HepG2 (cell line): ENCODE results near the gene SLC19A1. TPM values are rescaled to one million over a fixed set of nuclear protein-coding genes. Genes with fewer than 3 reads are reported as not detected.
A peak's percentile ranks its signal among the peaks of the same experiment; 100 is the strongest.

ENCODE experiments used
- ATAC-seq: fragments of 200-7000 bp; cut with Tn5 transposase; 3 replicates; pipeline ENCODE4 v1.9.1; 2020; ENCODE audit warnings: mild to moderate bottlenecking, moderate library complexity
- BruUV-seq: library from RNA; stranded (reverse); fragments of 400-500 nt; replicated peaks from 2 replicates; lab custom pipeline; 2021; lab: Mats Ljungman, UMichigan
- CTCF ChIA-PET: fragments of 300-600 bp; formaldehyde crosslinking; extraction: SDS; loops from one replicate; lab custom pipeline; 2021; ENCODE audit warnings: low total read pairs, inconsistent platforms, low intra/inter-chr PET ratio; lab: Yijun Ruan, JAX
- POLR2A ChIA-PET: fragments of 350-600 bp; sonication (Branson Sonifier 250); formaldehyde crosslinking; loops from one replicate; lab custom pipeline; 2020; ENCODE audit warnings: antibody characterized with exemption, inconsistent platforms; lab: Yijun Ruan, JAX
- DNase-seq: peaks from one replicate; pipeline ENCODE4 v3.0.0-alpha.2; 2015; ENCODE audit warnings: low spot score
- FAIRE-seq: peaks from 3 replicates; lab custom pipeline; 2011; peaks lifted over from hg19 to GRCh38; lab: Jason Lieb, UNC
- H2AFZ ChIP-seq: one replicate; pipeline ENCODE4 v1.6.1; 2011; ENCODE audit warnings: low read length, inconsistent platforms
- H3K27ac ChIP-seq: fragments of 300-600 bp; 3 replicates; pipeline ENCODE4 v1.8.0; 2011; ENCODE audit warnings: mixed run types, mild to moderate bottlenecking, mixed read lengths, low read length, inconsistent platforms; ENCODE audit not compliant: insufficient read depth; ENCODE audit errors: extremely low read length
- H3K27me3 ChIP-seq, 2 experiments: fragments of 200-600 bp in 1 of 2; 2 replicates in 1 of 2; 3 replicates in 1 of 2; pipeline versions ENCODE4 v1.6.0 to v1.8.0; 2011; ENCODE audit warnings: low read length in 2 of 2, mild to moderate bottlenecking in 2 of 2, moderate library complexity in 2 of 2, inconsistent platforms in 1 of 2; ENCODE audit not compliant: insufficient read depth in 2 of 2, control insufficient read depth in 1 of 2
- H3K36me3 ChIP-seq, 2 experiments: fragments of 200-600 bp in 1 of 2; replicated peaks in 1 of 2; 2 replicates in 1 of 2; 3 replicates in 1 of 2; pipeline versions ENCODE4 v1.5.1 to v1.8.0; 2011; ENCODE audit warnings: low read length in 2 of 2, inconsistent platforms in 1 of 2; ENCODE audit not compliant: insufficient read depth in 2 of 2, control insufficient read depth in 1 of 2
- H3K4me1 ChIP-seq: 2 replicates; pipeline ENCODE4 v1.5.1; 2012; ENCODE audit warnings: low read length, inconsistent platforms; ENCODE audit not compliant: insufficient read depth
- H3K4me2 ChIP-seq: 2 replicates; pipeline ENCODE4 v1.6.0; 2011; ENCODE audit warnings: low read depth, low read length, inconsistent platforms
- H3K4me3 ChIP-seq, 3 experiments: fragments of 200-600 bp in 1 of 3; sonication (generic), shearing (Covaris generic) in 1 of 3; replicated peaks in 1 of 3; 2 replicates each; pipeline ENCODE4 v1.5.1; 2011 to 2016; ENCODE audit warnings: low read length in 3 of 3, inconsistent platforms in 2 of 3, low read depth in 2 of 3, mild to moderate bottlenecking in 2 of 3, control low read depth in 1 of 3, mixed read lengths in 1 of 3; ENCODE audit not compliant: insufficient read depth in 1 of 3
- H3K79me2 ChIP-seq: one replicate; pipeline ENCODE4 v1.6.1; 2011; ENCODE audit warnings: low read length, inconsistent platforms; ENCODE audit not compliant: insufficient read depth
- H3K9ac ChIP-seq: 2 replicates; pipeline ENCODE4 v1.6.0; 2011; ENCODE audit warnings: mild to moderate bottlenecking, low read depth, low read length, inconsistent platforms; ENCODE audit not compliant: insufficient read depth
- H3K9me3 ChIP-seq: 2 replicates; pipeline ENCODE4 v1.5.1; 2012; ENCODE audit warnings: mild to moderate bottlenecking, low read length
- H4K20me1 ChIP-seq: 2 replicates; pipeline ENCODE4 v1.6.0; 2011; ENCODE audit warnings: inconsistent platforms, mild to moderate bottlenecking, low read length, moderate library complexity; ENCODE audit not compliant: insufficient read depth
- FOXA1 ChIP-seq, 2 experiments: fragments of 450-650 bp in 1 of 2; sonication (generic) in 1 of 2; formaldehyde crosslinking in 1 of 2; IDR thresholded peaks; 2 replicates each; pipeline versions ENCODE4 v1.4.0 to v1.6.1; 2016 to 2020; ENCODE audit warnings: missing genetic modification reagents in 1 of 2
- FOXA3 ChIP-seq: IDR thresholded peaks from 2 replicates; pipeline ENCODE4 v1.6.1; 2016; ENCODE audit warnings: missing genetic modification reagents, missing compliant biosample characterization
- FOXP4 ChIP-seq: sonication (generic); formaldehyde crosslinking; IDR thresholded peaks from 2 replicates; pipeline ENCODE4 v1.4.0; 2020; ENCODE audit warnings: missing genetic modification reagents
- HOXA5 ChIP-seq: sonication (generic); formaldehyde crosslinking; IDR thresholded peaks from 2 replicates; pipeline ENCODE4 v1.4.0; 2020; ENCODE audit warnings: missing genetic modification reagents
- NFE2 ChIP-seq: sonication (generic); formaldehyde crosslinking; IDR thresholded peaks from 2 replicates; pipeline ENCODE4 v1.4.0; 2020; ENCODE audit warnings: missing genetic modification reagents
- SAP130 ChIP-seq: IDR thresholded peaks from 2 replicates; pipeline ENCODE4 v1.6.1; 2016; ENCODE audit warnings: low read depth
- SETDB1 ChIP-seq: sonication (generic); formaldehyde crosslinking; IDR thresholded peaks from 2 replicates; pipeline ENCODE4 v1.5.1; 2020; ENCODE audit warnings: missing genetic modification reagents, mild to moderate bottlenecking, borderline replicate concordance
- TRIM22 ChIP-seq: fragments of 450-650 bp; IDR thresholded peaks from 2 replicates; pipeline ENCODE4 v1.6.1; 2017
- ZNF331 ChIP-seq: sonication (generic); formaldehyde crosslinking; IDR thresholded peaks from 2 replicates; pipeline ENCODE4 v1.4.0; 2020; ENCODE audit warnings: missing genetic modification reagents
- ZSCAN12 ChIP-seq: sonication (generic); formaldehyde crosslinking; IDR thresholded peaks from 2 replicates; pipeline ENCODE4 v1.9.0; 2021; ENCODE audit warnings: mild to moderate bottlenecking, missing genetic modification reagents
- WGBS: methylation state at CpG from one replicate; pipeline ENCODE4 v1.1.6; 2017; ENCODE audit warnings: low lambda C conversion rate; 5-methylcytosine and 5-hydroxymethylcytosine counted together
- in situ Hi-C: cut with HindIII; loops from 2 replicates; pipeline ENCODE4 v1.10.0; 2017; ENCODE audit warnings: low pct_unique_long_range_greater_than_20kb; ENCODE audit not compliant: extremely low pct_ligation_motif_present
- intact Hi-C: fragments of 100-400 bp; cut with micrococcal nuclease; formaldehyde crosslinking; loops from one replicate; pipeline ENCODE4 v1.10.0; 2022; ENCODE audit not compliant: unreplicated experiment
- polyA plus RNA-seq, 8 experiments: library from polyadenylated mRNA; depleted of rRNA in 3 of 8; stranded (reverse) in 7 of 8; unstranded in 1 of 8; fragments of >200 nt; fragmentation: Illumina TruSeq in 4 of 8; extraction: Trizol in 4 of 8; gene quantifications; 2 replicates each; pipeline versions ENCODE4 v1.2.1 to v1.2.3, GENCODE V29; 2011 to 2016; ENCODE audit warnings: low read depth in 4 of 8, missing spikeins in 1 of 8, mixed read lengths in 1 of 8; ENCODE audit not compliant: insufficient read depth in 1 of 8
- total RNA-seq, 5 experiments: library from RNA; depleted of rRNA; stranded (reverse); fragments of >200 nt; fragmentation: Illumina TruSeq; extraction: Trizol; gene quantifications; 2 replicates each; pipeline ENCODE4 v1.2.3, GENCODE V29; 2016; ENCODE audit warnings: low read depth in 1 of 5
- TF ChIP-seq, protein P1 (sequence below): sonication (generic); formaldehyde crosslinking; IDR thresholded peaks from 2 replicates; pipeline ENCODE4 v1.9.0; 2021; ENCODE audit warnings: missing genetic modification reagents, mild to moderate bottlenecking, borderline replicate concordance
- TF ChIP-seq, protein P2 (sequence below): sonication (generic); formaldehyde crosslinking; IDR thresholded peaks from 2 replicates; pipeline ENCODE4 v1.5.1; 2020; ENCODE audit warnings: mild to moderate bottlenecking, missing genetic modification reagents

The SLC19A1 gene
- total and polyA plus RNA-seq, 2 of the 13 experiments (the other 11 are each of a cell fraction or from before 2014, with no cell fraction given): 21.8 to 23.0 TPM

DNA sequence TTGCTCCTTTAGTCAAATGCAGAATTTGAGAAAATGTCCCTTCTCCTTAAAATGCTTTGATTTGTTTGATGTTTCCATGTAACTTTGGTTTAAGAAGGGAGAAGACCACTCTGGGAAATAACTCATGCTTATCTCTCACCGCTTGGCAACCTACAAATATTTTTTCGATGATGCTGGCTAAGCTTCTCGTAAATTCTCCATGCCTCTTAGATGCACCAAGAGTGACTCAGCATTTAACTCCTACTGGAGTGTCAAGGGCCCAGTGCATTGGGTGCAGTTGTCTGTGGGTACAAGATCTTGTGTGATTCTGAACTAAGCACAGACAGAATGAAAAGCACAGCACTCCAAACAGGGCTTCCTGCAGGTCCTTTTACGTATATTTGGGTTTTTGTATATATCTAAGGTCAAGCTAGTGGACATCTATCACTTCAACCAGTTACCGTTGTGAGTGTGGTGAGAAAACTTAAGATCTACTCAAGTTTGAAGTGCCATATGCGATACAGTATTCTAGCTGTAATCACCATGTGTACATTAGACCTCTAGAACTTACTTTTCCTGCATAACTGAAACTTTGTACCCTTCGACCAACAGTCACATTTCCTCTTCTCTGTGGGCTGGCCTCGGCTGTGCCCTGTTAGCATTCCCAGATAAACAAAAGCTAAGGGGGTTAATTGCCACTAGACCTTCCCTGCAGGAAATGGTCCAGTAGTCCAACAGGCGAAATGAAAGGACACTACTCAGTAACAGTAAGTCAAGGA lies 81.5 kb downstream of the SLC19A1 start:
- peak overlapping the region; percentile 64 for H3K27ac ChIP-seq
- peaks cover 25% of the 10 kb centered on the region for H3K79me2 ChIP-seq
- no peak overlapping the region; the same call in 1 of the 2 replicates for H3K4me2 ChIP-seq
- H3K36me3 ChIP-seq: peaks cover 7 to 17% of the 10 kb centered on the region in 2 experiments; a peak in 4 of 5 replicates
- ChIA-PET CTCF (no interaction called here), POLR2A (interaction anchor here (0.9 to 1.7 kb wide), 4 partner anchors 9 to 65 kb away, joined by 4 to 13 read pairs (median 7); no protein-coding TSS in a partner anchor)
- no peak overlapping the region for H2AFZ ChIP-seq
- no TSS peak for BruUV-seq
- no peaks in the 10 kb centered on the region for H4K20me1 ChIP-seq
- intact Hi-C loops (no loop called here), in situ Hi-C loops (no loop called here)
- no peak overlapping the region for H3K4me3 ChIP-seq
- H3K27me3 ChIP-seq: no peaks in the 10 kb centered on the region
- H3K9ac ChIP-seq: no peak overlapping the region
- peak; percentile 55 for DNase-seq
- H3K9me3 ChIP-seq: peaks cover 15% of the 10 kb centered on the region
- no peak for FAIRE-seq
- peaks cover 58% of the 10 kb centered on the region for H3K4me1 ChIP-seq
- no peak for ATAC-seq
- WGBS: 81% methylated on average over 9 of the region's 9 CpGs
- no peak for TF ChIP-seq TRIM22
- TF ChIP-seq FOXA1 (IDR thresholded peaks at IDR 0.05): no peak
- TF ChIP-seq FOXA1 (CRISPR knock-in tag; IDR thresholded peaks at IDR 0.05): peak; percentile 54; the same call in 1 of the 2 replicates
- TF ChIP-seq, protein P1, sequence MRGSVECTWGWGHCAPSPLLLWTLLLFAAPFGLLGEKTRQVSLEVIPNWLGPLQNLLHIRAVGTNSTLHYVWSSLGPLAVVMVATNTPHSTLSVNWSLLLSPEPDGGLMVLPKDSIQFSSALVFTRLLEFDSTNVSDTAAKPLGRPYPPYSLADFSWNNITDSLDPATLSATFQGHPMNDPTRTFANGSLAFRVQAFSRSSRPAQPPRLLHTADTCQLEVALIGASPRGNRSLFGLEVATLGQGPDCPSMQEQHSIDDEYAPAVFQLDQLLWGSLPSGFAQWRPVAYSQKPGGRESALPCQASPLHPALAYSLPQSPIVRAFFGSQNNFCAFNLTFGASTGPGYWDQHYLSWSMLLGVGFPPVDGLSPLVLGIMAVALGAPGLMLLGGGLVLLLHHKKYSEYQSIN (CRISPR knock-in tag): no peak
- TF ChIP-seq ZSCAN12 (CRISPR knock-in tag): 0 out of 2 replicates have a peak, but pooled peaks have one; percentile 51
- TF ChIP-seq FOXP4 (CRISPR knock-in tag): peak; percentile 56; the same call in 1 of the 2 replicates
- TF ChIP-seq ZNF331 (CRISPR knock-in tag): peak; percentile 13; the same call in 1 of the 2 replicates
- 0 out of 2 replicates have a peak, but pooled peaks have one; percentile 29 for TF ChIP-seq HOXA5 (CRISPR knock-in tag)
- TF ChIP-seq SETDB1 (CRISPR knock-in tag): peak; percentile 91; the same call in 1 of the 2 replicates
- peak; percentile 33; the same call in 1 of the 2 replicates for TF ChIP-seq SAP130 (CRISPR knock-in tag)
- TF ChIP-seq, protein P2, sequence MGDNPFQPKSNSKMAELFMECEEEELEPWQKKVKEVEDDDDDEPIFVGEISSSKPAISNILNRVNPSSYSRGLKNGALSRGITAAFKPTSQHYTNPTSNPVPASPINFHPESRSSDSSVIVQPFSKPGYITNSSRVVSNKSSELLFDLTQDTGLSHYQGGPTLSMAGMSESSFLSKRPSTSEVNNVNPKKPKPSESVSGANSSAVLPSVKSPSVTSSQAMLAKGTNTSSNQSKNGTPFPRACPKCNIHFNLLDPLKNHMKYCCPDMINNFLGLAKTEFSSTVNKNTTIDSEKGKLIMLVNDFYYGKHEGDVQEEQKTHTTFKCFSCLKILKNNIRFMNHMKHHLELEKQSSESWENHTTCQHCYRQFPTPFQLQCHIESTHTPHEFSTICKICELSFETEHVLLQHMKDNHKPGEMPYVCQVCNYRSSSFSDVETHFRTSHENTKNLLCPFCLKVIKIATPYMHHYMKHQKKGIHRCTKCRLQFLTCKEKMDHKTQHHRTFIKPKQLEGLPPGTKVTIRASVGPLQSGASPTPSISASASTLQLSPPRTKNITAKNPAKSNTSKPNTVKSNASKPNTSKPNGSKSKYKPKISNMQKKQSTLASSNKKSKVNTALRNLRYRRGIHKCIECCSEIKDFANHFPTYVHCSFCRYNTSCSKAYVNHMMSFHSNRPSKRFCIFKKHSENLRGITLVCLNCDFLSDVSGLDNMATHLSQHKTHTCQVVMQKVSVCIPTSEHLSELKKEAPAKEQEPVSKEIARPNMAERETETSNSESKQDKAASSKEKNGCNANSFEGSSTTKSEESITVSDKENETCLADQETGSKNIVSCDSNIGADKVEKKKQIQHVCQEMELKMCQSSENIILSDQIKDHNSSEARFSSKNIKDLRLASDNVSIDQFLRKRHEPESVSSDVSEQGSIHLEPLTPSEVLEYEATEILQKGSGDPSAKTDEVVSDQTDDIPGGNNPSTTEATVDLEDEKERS (CRISPR knock-in tag): peak; percentile 70; the same call in 1 of the 2 replicates
- TF ChIP-seq FOXA3: 0 out of 2 replicates have a peak, but pooled peaks have one; percentile 23
- TF ChIP-seq NFE2 (CRISPR knock-in tag): peak; percentile 26; the same call in 1 of the 2 replicates
